GM12891 (cell line): Measurements from ENCODE around the gene TMC5.

Source experiments
- POLR2AphosphoS5 ChIP-seq: IDR thresholded peaks from 2 replicates; pipeline ENCODE4 v1.6.1; 2011; ENCODE audit warnings: low read depth, low read length, control low read depth
- TAF1 ChIP-seq: IDR thresholded peaks from 2 replicates; pipeline ENCODE4 v1.6.1; 2011; ENCODE audit warnings: low read depth, low read length, control low read depth

- TF ChIP-seq POLR2AphosphoS5: no peak
- TF ChIP-seq TAF1: no peak
Measured at GRCh38 chr16:19384656-19385055, 33.0 kb upstream of the TMC5 start.
